GM19468 (cell line): ENCODE data around the gene GCK.
"Not testable (repeated sequence)": the region's sequence is repeated elsewhere in the genome, so short reads cannot be mapped to it uniquely, and the experiment has no call there.

Experiments
- ATAC-seq: cut with Tn5 transposase; IDR thresholded peaks from one replicate; pipeline ENCODE4 v1.9.1; 2021; ENCODE audit warnings: mild to moderate bottlenecking, moderate library complexity, moderate number of reproducible peaks; ENCODE audit not compliant: unreplicated experiment; ENCODE audit errors: extremely low read depth

Gene GCK

GRCh38 chr7:44128721-44129582, 60.3 kb downstream of the GCK start:
- ATAC-seq: no peak

GRCh38 chr7:44127161-44127560, 62.1 kb downstream of the GCK start:
- no peak for ATAC-seq

- not testable (repeated sequence) for ATAC-seq
Measured at GRCh38 chr7:44126574-44126973, 62.7 kb downstream of the GCK start.

GRCh38 chr7:44124822-44125202, 64.4 kb downstream of the GCK start:
- no peak for ATAC-seq

GRCh38 chr7:44123190-44124003, 65.8 kb downstream of the GCK start, which contains the start of gene POLD2:
Gene POLD2 (minus strand): TSS chr7:44123548. CDS start chr7:44122053, 1,495 bp downstream.
- ATAC-seq: peak; percentile 95

GRCh38 chr7:44122529-44122928, 66.7 kb downstream of the GCK start:
- ATAC-seq: no peak

- no peak for ATAC-seq
Measured at GRCh38 chr7:44121761-44122420, 67.3 kb downstream of the GCK start.

GRCh38 chr7:44120395-44120794, 68.8 kb downstream of the GCK start:
- no peak for ATAC-seq

- ATAC-seq: no peak
Measured at GRCh38 chr7:44119829-44120380, 69.3 kb downstream of the GCK start.

- ATAC-seq: no peak
Measured at GRCh38 chr7:44117801-44118429, 71.3 kb downstream of the GCK start.

- ATAC-seq: no peak
Measured at GRCh38 chr7:44116789-44117666, 72.2 kb downstream of the GCK start.

- ATAC-seq: no peak
Measured at GRCh38 chr7:44116087-44116788, 73.0 kb downstream of the GCK start.

GRCh38 chr7:44114586-44115310, 74.5 kb downstream of the GCK start:
- no peak for ATAC-seq

GRCh38 chr7:44113764-44114354, 75.4 kb downstream of the GCK start:
- ATAC-seq: no peak

GRCh38 chr7:44112997-44113763, 76.1 kb downstream of the GCK start:
- ATAC-seq: no peak

- ATAC-seq: no peak
Measured at GRCh38 chr7:44112231-44112996, 76.8 kb downstream of the GCK start.
